ENCODE results near the gene NTF4.
"Not testable (repeated sequence)": the region's sequence is repeated elsewhere in the genome, so short reads cannot be mapped to it uniquely, and the experiment has no call there.

- not testable (repeated sequence) for TF ChIP-seq POLR2A, CTCF, EP300 (IDR thresholded peaks at IDR 0.05)
These were observed 35.9 kb downstream of the NTF4 start for GRCh38 chr19:49028686-49029085.

All from ovary (tissue), 3 donors.